ENCODE results near the gene ALPP.

Gene ALPP

DNA sequence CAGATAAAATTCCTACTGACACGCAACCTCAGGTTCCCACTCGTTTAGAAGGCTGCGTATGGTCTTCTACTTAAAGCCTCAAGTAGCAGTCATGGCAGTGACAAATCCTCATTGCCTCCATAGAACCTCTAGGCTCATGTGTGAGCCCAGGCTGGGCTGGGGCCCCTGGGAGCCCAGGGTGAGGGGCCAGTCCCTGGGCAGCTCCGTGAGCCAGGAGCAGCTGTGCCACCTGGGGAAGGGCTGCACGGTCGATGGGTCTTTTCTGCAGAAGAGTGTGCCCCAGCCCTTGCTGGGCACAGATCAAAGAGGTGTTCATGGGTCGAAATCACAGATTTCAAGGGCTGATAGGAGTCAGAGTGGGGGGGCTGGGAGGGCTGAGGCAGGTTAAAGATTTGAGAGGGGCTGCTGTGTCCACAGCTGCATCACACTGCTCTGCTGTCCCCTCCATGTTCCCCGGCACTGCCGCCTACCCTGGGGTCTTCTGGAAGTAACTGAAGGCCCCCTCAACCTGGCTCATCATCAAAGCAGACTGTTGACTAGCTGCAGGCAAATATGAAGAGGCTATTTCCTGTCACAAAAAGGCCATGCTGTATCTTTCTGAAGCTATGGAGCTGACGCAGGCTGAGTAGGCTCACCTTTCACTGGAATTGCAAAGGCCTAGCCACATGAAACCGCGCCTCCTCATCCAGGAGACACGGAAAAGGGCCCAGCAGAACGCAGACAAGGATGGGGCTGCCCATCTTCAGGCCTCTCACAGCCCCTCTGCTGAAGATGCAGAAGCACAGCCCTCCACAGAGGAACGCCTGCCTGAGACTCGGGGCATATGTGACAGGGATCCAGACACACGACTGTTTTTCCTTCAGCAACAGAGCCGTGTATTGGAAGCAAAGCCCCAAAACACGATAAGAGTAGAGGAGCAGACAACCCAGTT lies 35.7 kb upstream of the ALPP start:
- no peak overlapping the region for H3K9ac ChIP-seq

DNA sequence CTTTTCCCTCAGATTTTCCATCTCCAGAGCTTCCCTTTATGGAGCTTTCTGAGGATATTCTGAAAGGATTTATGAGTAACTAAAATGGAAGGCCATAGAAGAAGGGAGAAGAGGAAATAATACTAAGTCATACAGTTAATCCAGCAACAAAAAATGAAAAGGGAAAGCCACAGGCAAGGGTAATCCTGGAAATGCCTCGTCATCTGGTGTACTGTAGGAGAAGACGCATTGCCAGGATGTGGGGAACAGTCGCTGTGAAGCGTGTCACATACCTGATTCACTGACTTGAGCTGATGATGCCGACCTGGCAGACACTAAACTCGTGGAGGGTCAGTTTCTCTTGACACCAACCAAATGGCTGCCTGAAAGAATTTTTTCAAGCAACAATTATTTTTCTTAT lies 34.7 kb upstream of the ALPP start:
- no peaks in the 10 kb centered on the region for H3K4me1 ChIP-seq (ENCODE audit: low read depth, poor library complexity, severe bottlenecking)
- no peaks in the 10 kb centered on the region for H4K20me1 ChIP-seq (ENCODE audit: insufficient read depth)
- no peak overlapping the region for H3K4me3 ChIP-seq (IDR thresholded peaks at IDR 0.05; ENCODE audit: insufficient read depth, low read depth, low read length)
- no peaks in the 10 kb centered on the region for H3K79me2 ChIP-seq (ENCODE audit: insufficient read depth, low read depth)
- H3K4me2 ChIP-seq = no peak overlapping the region
- H3K36me3 ChIP-seq (ENCODE audit: insufficient read depth) = no peaks in the 10 kb centered on the region
- H3K9ac ChIP-seq = no peak overlapping the region
- no peaks in the 10 kb centered on the region for H3K27me3 ChIP-seq (ENCODE audit: insufficient read depth, low read depth)
- no peak for TF ChIP-seq CTCF (conservative IDR thresholded peaks at IDR 0.05; ENCODE audit: low read depth, low read length)
- H2AFZ ChIP-seq (ENCODE audit: low read depth) = no peak overlapping the region
- no peak overlapping the region for H3K27ac ChIP-seq

More for the DNA sequence above, 35.7 kb upstream of the ALPP start:
- no peaks in the 10 kb centered on the region for H3K79me2 ChIP-seq (ENCODE audit: insufficient read depth, low read depth)
- TF ChIP-seq CTCF (conservative IDR thresholded peaks at IDR 0.05; ENCODE audit: low read depth, low read length) = no peak
- H3K27me3 ChIP-seq (ENCODE audit: insufficient read depth, low read depth) = no peaks in the 10 kb centered on the region
- no peaks in the 10 kb centered on the region for H3K4me1 ChIP-seq (ENCODE audit: low read depth, poor library complexity, severe bottlenecking)
- H2AFZ ChIP-seq (ENCODE audit: low read depth) = no peak overlapping the region
- no peaks in the 10 kb centered on the region for H3K36me3 ChIP-seq (ENCODE audit: insufficient read depth)
- no peak overlapping the region for H3K27ac ChIP-seq
- no peak overlapping the region for H3K4me2 ChIP-seq
- no peaks in the 10 kb centered on the region for H4K20me1 ChIP-seq (ENCODE audit: insufficient read depth)
- H3K4me3 ChIP-seq (IDR thresholded peaks at IDR 0.05; ENCODE audit: insufficient read depth, low read depth, low read length) = no peak overlapping the region

- no peak overlapping the region for H3K4me3 ChIP-seq (IDR thresholded peaks at IDR 0.05; ENCODE audit: insufficient read depth, low read depth, low read length)
- no peaks in the 10 kb centered on the region for H3K27me3 ChIP-seq (ENCODE audit: insufficient read depth, low read depth)
- no peak for TF ChIP-seq CTCF (conservative IDR thresholded peaks at IDR 0.05; ENCODE audit: low read depth, low read length)
- H3K4me2 ChIP-seq = no peak overlapping the region
- H2AFZ ChIP-seq (ENCODE audit: low read depth) = no peak overlapping the region
- no peak overlapping the region for H3K27ac ChIP-seq
- no peaks in the 10 kb centered on the region for H3K36me3 ChIP-seq (ENCODE audit: insufficient read depth)
- no peaks in the 10 kb centered on the region for H4K20me1 ChIP-seq (ENCODE audit: insufficient read depth)
- H3K9ac ChIP-seq = no peak overlapping the region
- H3K4me1 ChIP-seq (ENCODE audit: low read depth, poor library complexity, severe bottlenecking) = no peaks in the 10 kb centered on the region
- H3K79me2 ChIP-seq (ENCODE audit: insufficient read depth, low read depth) = no peaks in the 10 kb centered on the region
Observed at GRCh38 chr2:232345251-232345650, 33.3 kb upstream of the ALPP start.

GRCh38 chr2:232347369-232347768 lies 31.2 kb upstream of the ALPP start:
- Histone ChIP-seq H3K27me3 (ENCODE audit: insufficient read depth, low read depth) (no peaks in the 10 kb centered on the region), H3K4me2 (no peak overlapping the region), H2AFZ (ENCODE audit: low read depth) (no peak overlapping the region), H3K27ac (no peak overlapping the region), H3K4me1 (ENCODE audit: low read depth, poor library complexity, severe bottlenecking) (no peaks in the 10 kb centered on the region), H3K36me3 (ENCODE audit: insufficient read depth) (no peaks in the 10 kb centered on the region), H3K4me3 (IDR thresholded peaks at IDR 0.05; ENCODE audit: insufficient read depth, low read depth, low read length) (no peak overlapping the region), H4K20me1 (ENCODE audit: insufficient read depth) (no peaks in the 10 kb centered on the region), H3K9ac (no peak overlapping the region), H3K79me2 (ENCODE audit: insufficient read depth, low read depth) (no peaks in the 10 kb centered on the region)
- no peak for TF ChIP-seq CTCF (conservative IDR thresholded peaks at IDR 0.05; ENCODE audit: low read depth, low read length)

Measured in KMS-11 (cell line).